Activated T-helper 17 cell treated with anti-CD3 and anti-CD28 coated beads, Interleukin-2, amount 50 U/mL, for 72 hours (primary cell): ENCODE results near the gene CCNK. TPM values are rescaled to one million over a fixed set of nuclear protein-coding genes. Genes with fewer than 3 reads are reported as not detected.

Source experiments
- ATAC-seq: fragments of 150-1000 bp; cut with Tn5 transposase; replicated peaks from 2 replicates; pipeline ENCODE4 v1.10.0; 2021; ENCODE audit warnings: mild to moderate bottlenecking, moderate library complexity
- H3K27ac Mint-ChIP-seq: one replicate; pipeline ENCODE4 v1.8.0; 2022; ENCODE audit warnings: mixed read lengths
- H3K27me3 Mint-ChIP-seq: one replicate; pipeline ENCODE4 v1.8.0; 2022; ENCODE audit warnings: mixed read lengths
- H3K36me3 Mint-ChIP-seq: one replicate; pipeline ENCODE4 v1.8.0; 2022; ENCODE audit warnings: low read depth, mild to moderate bottlenecking, mixed read lengths
- H3K4me1 Mint-ChIP-seq: one replicate; pipeline ENCODE4 v1.8.0; 2022; ENCODE audit warnings: mixed read lengths
- H3K4me3 Mint-ChIP-seq: one replicate; pipeline ENCODE4 v1.8.0; 2022; ENCODE audit warnings: mild to moderate bottlenecking, mixed read lengths
- H3K9me3 Mint-ChIP-seq: one replicate; pipeline ENCODE4 v1.8.0; 2022; ENCODE audit warnings: mixed read lengths
- total RNA-seq, 2 donors: library from RNA; stranded (reverse); gene quantifications; one replicate each; pipeline ENCODE4 v1.2.3, GENCODE V29; 2022

Gene CCNK
- total RNA-seq, 2 donors from 2014 or later: 65.7 to 89.0 TPM

DNA sequence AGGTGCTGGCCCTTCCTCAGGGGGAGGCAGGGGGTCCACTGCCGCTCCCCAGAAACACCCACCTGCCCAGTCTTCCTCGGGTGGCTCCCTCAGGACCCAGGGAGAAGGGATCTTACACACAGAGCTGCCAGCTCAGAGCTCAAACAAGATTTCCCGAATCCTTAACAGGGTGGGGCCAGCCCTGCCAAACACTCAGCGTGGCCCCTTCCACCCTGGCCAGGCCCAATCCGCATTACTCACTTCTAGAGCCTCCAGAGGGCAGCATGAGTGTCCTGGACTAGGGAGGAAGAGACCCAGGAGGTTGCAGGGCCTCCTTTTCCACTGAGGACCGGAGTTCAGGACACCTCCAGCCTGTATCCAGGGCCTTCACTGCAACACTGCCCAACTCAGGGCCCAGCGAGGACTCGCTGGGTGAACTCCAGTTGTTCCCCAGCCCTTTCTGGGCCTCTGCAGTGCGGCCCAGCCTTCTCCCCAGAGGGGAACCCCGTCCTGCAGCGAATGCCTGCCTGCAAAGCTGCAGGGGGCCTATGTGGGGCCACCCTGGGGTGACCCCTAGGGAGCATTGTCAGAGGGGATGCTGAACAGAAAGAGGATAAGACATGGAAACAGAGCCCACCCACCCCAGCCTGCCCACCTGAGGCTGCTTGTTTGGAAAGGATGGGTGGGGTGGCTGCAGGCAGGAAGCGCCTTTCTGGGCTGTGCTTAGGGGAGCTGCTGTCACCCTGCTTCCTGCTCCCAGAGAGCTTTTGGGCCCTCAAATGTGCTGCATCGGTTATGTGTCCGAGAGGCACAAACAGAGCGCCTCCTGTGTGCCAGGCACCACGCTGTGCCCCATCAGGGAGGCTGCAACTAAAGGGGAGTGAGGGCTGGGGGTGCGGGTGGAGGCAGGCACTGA, 43.8 kb downstream of the CCNK start:
- H3K27ac Mint-ChIP-seq: peak overlapping the region; percentile 77
- H3K4me1 Mint-ChIP-seq: peaks cover 7% of the 10 kb centered on the region
- ATAC-seq: peak; percentile 48
- peak overlapping the region; percentile 38 for H3K4me3 Mint-ChIP-seq
- H3K36me3 Mint-ChIP-seq: no peaks in the 10 kb centered on the region
- no peaks in the 10 kb centered on the region for H3K27me3 Mint-ChIP-seq
- no peaks in the 10 kb centered on the region for H3K9me3 Mint-ChIP-seq

DNA sequence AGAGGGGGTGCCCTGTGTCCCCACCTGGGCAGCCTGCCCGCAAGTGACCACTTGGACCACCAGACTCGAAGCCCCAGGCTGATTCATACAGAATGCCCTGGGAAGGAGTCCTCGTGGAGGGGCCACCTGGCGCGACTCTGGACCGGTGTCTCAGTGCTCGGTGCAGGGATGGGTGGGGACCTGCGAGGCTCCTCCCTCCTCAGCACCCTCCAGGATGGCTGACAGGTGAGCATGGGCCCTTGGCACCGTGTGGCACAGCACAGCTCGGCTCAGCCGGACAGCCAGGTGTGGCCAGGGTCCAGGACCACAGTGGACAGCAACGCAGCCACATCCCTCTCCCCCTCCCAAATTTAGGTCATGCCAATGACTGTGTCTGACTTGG, 44.5 kb downstream of the CCNK start:
- Mint-ChIP-seq H3K4me3 (no peak overlapping the region), H3K4me1 (peaks cover 7% of the 10 kb centered on the region), H3K9me3 (no peaks in the 10 kb centered on the region), H3K36me3 (no peaks in the 10 kb centered on the region), H3K27ac (no peak overlapping the region), H3K27me3 (no peaks in the 10 kb centered on the region)
- no peak for ATAC-seq

DNA sequence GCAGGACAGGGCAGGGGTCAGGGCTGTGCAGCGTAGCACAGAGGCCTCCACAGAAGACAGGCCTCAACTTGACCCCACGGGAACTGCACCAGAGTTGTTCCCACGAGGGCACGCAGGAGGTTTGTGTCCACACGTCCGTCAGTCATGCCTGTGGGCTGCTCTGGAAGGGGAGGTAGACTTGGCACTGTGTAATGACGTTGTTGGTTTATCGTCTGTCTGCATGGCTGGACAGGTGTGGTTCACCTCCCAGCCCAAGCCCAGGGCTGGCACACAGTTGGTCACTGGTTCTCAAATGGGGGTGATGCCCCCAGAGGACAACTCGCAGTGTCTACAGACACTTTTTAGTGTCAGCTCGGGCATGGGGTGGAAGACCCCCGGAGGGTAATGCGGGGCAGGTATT, 45.8 kb downstream of the CCNK start:
- H3K36me3 Mint-ChIP-seq: no peaks in the 10 kb centered on the region
- H3K4me1 Mint-ChIP-seq: peaks cover 7% of the 10 kb centered on the region
- no peak overlapping the region for H3K27ac Mint-ChIP-seq
- no peaks in the 10 kb centered on the region for H3K9me3 Mint-ChIP-seq
- ATAC-seq: no peak
- H3K27me3 Mint-ChIP-seq: no peaks in the 10 kb centered on the region
- H3K4me3 Mint-ChIP-seq: no peak overlapping the region

DNA sequence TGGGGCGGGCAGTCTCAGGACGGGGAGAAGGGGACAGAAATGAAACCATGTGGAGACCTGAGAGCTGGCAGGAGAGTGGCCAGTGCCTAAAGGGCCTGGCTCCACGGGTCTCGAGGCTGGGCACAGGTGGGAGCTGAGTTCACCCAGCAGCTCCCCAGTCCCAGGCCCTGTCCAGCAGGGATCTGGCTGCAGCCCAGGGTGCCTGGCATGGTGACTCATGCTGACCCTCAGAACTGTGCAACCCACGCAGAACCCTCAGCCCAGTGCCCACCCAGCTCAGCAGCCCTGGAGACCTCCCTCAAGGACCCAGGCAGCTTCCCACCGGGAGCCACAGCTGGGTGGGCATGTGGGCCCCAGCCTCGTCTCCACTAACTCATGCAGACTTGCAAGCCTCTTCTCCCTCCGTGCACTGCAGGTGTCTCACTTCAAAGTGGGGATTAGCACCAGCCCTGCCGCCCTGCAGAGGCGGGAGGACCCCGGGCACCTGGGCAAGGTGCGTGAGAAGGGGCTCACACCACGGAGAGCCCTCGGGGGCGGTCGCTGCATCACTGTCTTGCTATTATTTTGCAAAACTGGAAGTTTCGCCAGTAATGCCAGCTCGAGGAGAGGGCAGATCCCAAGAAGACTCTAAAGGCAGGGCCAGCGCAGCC, 46.3 kb downstream of the CCNK start:
- no peaks in the 10 kb centered on the region for H3K9me3 Mint-ChIP-seq
- H3K4me3 Mint-ChIP-seq: no peak overlapping the region
- H3K27me3 Mint-ChIP-seq: no peaks in the 10 kb centered on the region
- no peak for ATAC-seq
- peaks cover 7% of the 10 kb centered on the region for H3K4me1 Mint-ChIP-seq
- H3K36me3 Mint-ChIP-seq: no peaks in the 10 kb centered on the region
- no peak overlapping the region for H3K27ac Mint-ChIP-seq

DNA sequence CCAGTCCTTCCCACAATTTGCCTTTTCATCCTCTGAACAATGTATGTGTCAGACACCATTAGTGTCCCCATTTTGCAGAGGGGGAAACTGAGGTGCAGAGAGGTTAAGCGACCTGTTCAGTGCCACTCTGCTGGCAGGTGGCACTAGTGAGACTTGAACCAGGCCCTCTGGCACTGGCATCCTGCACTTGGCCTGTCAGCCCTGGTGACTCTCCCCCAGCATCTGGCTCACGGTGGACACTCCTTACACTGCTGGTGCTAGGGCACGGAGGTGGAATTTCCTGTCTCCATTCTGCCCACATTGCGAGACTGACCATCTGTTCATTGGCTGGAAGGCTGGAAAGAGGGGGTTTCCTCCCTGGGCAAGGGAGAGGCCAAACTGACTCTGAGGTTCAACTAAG, 48.7 kb downstream of the CCNK start:
- Mint-ChIP-seq H3K27ac (no peak overlapping the region), H3K9me3 (no peaks in the 10 kb centered on the region), H3K27me3 (no peaks in the 10 kb centered on the region), H3K4me1 (peaks cover 6% of the 10 kb centered on the region), H3K4me3 (no peak overlapping the region), H3K36me3 (no peaks in the 10 kb centered on the region)
- no peak for ATAC-seq

DNA sequence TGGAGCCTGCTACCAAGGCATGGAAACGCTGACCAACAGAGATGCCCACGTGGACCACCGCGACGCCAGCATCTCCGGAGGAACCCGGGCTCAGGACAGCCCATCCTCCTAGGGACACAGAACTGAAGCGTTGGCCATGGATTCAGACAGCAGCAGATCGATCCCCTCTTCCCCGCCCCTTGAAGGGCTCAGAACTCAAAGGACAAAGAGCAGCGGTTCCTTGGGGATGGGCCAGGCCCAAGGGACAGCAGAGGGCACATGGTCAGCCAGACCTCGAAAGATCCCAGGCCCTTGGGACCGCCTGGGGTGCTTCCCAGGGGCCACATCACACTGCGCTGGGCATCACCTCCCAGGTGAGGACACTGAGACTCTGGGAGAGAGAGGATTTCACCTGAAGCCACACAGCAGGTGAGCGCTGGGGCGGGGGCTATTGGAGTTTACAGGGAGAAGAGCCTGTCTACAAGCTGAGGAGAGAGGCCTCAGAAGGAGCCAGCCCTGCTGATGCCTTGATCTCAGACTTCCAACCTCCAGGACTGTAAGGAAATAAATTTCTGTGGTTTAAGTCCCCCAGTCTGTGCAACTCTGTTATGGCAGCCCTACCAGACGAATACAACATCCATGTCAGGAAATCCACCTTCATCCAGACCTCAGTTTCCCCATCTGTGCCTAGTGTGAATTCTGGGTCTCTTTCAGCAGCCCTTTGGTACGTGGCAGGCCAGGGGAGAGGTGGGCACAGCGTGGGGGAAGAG, 49.4 kb downstream of the CCNK start:
- no peaks in the 10 kb centered on the region for H3K4me1 Mint-ChIP-seq
- no peaks in the 10 kb centered on the region for H3K36me3 Mint-ChIP-seq
- no peaks in the 10 kb centered on the region for H3K9me3 Mint-ChIP-seq
- H3K27me3 Mint-ChIP-seq: no peaks in the 10 kb centered on the region
- H3K4me3 Mint-ChIP-seq: no peak overlapping the region
- no peak overlapping the region for H3K27ac Mint-ChIP-seq
- ATAC-seq: no peak

DNA sequence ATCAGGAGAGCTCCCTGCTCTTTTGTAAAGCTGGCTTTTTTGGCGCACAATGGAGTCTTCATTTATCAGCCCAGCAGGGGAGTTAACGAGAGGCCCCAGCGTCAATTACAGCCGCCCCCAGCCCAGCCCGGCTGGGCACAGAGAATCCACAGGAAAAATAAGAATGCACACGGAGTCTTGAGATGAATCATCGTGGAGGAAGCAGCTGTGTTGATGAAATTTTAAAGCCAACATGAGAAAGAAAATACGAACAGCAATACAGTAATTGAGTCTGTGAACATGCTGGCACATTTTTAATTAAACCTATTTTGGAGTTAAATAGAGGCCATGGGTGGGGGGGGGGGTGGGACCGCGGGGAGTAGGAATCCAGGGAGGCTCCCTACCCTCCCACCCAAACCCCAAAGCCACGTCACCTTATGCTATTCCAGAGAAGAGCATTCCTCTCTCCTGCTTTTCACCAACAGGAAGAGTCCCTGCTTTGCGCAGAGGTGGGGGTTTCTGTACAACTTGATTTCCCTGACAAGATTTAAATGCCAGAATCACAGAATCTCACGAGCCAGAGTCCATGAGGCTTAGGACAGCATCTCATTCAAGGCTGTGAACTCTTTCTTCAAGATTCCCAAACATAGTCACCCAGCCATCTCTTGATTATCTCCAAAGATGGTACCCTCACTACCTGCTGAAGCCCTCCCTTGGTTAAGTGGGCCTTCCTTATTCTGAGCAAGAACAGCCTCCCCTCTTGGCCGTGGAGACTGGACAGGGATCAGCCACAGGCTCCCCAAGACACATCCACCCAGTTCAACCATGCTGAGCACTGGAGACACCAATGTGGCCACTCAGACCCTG, 50.3 kb downstream of the CCNK start:
- Mint-ChIP-seq H3K9me3 (no peaks in the 10 kb centered on the region), H3K27ac (no peak overlapping the region), H3K4me1 (no peaks in the 10 kb centered on the region), H3K36me3 (no peaks in the 10 kb centered on the region), H3K4me3 (no peak overlapping the region), H3K27me3 (no peaks in the 10 kb centered on the region)
- no peak for ATAC-seq

DNA sequence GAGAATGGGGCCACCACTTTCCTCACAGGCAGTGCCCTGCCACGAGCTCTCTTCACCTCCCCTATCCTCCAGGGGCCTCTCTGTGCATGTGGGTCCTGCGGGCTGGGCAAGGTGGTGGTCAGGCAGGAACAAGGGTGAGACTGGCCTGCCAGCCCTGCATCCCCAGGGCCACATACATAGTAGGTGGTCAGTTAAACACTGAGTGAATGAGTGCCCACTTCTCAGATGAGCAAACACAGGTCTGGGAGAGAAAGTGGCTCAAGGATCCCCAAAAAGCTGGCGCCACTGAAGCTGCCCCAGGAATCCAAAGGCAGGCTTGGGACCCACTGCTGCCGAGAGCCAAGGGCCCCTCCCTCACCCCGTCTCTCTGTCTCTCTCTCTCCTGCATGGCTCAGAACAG, 51.1 kb downstream of the CCNK start:
- Mint-ChIP-seq H3K4me1 (no peaks in the 10 kb centered on the region), H3K27me3 (no peaks in the 10 kb centered on the region), H3K27ac (no peak overlapping the region), H3K36me3 (no peaks in the 10 kb centered on the region), H3K9me3 (no peaks in the 10 kb centered on the region), H3K4me3 (no peak overlapping the region)
- no peak for ATAC-seq

DNA sequence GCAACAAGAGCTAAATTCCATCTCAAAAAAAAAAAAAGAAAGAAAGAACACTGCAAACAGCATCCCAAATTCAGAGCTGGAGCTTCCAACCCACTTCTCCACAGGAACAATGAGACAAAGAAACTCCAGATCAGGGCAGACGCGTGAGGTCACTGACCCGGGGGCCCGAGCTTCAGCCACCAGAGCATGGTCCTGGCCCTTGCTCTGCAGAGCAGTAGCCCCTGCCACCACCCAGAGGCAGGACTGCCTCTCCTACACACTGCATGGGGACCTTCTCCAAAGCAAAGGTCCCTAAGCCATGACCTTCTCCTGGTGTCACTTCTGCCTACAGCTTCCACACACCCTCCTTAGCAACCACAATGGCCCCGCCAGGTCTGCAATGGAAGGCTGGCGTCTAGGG, 53.1 kb downstream of the CCNK start:
- Mint-ChIP-seq H3K4me3 (no peak overlapping the region), H3K27ac (no peak overlapping the region), H3K9me3 (no peaks in the 10 kb centered on the region), H3K36me3 (no peaks in the 10 kb centered on the region), H3K4me1 (no peaks in the 10 kb centered on the region), H3K27me3 (no peaks in the 10 kb centered on the region)
- no peak for ATAC-seq

DNA sequence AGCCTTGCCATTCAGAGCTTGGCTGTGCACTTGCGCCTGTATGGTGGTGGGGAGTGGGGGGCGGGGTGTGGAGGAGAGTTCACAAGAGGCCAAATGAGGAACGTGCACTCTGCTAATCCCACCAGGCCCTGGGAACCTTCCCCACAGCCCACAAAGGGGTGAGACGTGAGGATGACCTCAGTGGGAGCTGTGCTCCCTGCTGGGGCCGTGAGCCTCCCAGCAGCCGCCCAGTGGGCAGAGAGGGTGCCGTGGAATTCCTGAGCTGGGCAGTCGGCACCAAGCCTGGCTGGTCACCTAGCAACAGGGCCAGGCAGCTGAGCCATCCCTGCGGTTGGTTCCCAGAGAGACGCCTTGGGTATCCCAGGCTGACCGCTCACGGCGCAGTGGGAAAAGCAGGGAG, 53.7 kb downstream of the CCNK start:
- no peaks in the 10 kb centered on the region for H3K27me3 Mint-ChIP-seq
- ATAC-seq: no peak
- no peaks in the 10 kb centered on the region for H3K9me3 Mint-ChIP-seq
- no peaks in the 10 kb centered on the region for H3K4me1 Mint-ChIP-seq
- no peak overlapping the region for H3K27ac Mint-ChIP-seq
- no peaks in the 10 kb centered on the region for H3K36me3 Mint-ChIP-seq
- no peak overlapping the region for H3K4me3 Mint-ChIP-seq

DNA sequence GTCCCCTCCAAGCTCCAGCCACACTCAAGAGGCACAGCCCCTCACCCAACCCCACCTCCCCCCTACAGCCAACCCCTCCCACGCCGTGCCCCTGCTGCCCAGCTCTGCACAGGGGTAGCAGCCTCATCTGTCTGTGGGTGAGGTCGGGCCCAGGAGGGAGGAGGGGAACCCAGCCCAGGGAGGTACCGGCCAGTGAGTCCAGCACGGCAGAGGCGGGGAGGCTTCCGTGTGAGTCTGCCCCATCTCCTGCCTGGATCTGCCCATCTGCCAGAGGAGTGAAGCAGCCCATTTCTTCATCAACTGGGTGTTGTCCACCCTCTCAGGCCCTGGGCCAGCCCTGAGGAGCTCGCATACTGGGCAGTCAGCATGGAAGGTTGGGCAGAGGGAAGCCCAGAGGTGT, 54.2 kb downstream of the CCNK start:
- Mint-ChIP-seq H3K36me3 (no peaks in the 10 kb centered on the region), H3K4me1 (no peaks in the 10 kb centered on the region), H3K27me3 (no peaks in the 10 kb centered on the region), H3K9me3 (no peaks in the 10 kb centered on the region), H3K4me3 (no peak overlapping the region), H3K27ac (no peak overlapping the region)
- ATAC-seq: no peak

DNA sequence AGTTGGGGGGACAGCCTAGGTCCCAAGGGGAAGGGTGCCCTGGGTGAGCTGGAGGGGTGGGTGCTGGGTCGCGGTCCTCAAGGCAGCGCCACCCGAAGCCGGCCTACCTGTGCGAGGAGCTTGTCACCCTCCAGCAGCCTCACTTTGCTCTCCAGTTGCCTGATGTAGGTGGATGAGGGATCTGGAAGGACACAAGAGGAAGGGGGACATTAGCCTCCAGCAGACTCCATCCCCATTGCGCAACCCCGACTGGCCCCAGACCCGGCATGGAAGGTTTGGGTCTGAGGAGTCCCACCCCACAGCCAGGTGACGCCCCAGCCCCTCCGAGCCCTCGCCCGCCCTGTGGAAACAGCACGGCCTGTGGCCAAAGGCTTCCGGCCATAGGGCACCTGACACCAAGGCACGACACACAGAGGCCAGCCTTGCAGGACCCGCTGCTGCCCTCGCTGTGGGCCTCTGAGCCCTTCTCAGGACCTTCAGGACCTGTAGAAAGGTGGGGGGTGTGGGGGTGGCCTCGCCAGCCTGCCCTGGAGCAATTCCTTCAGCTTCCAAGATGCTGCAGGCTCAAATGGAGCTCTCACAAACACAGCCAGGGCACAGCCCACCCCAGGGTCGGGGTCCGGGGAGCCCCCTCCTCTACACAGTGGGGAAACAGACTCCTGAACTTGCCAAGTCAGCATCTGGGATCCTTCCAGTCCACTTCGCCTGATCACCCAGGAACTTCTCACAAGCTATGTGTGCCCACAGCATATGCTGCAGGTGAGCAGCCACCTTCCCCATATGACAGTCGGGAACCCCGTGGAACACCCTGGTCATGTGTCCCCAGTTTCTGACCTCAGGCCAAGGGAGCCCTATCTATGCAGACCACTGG, 54.9 kb downstream of the CCNK start:
- H3K27ac Mint-ChIP-seq: no peak overlapping the region
- no peak overlapping the region for H3K4me3 Mint-ChIP-seq
- no peak for ATAC-seq
- H3K4me1 Mint-ChIP-seq: no peaks in the 10 kb centered on the region
- no peaks in the 10 kb centered on the region for H3K27me3 Mint-ChIP-seq
- no peaks in the 10 kb centered on the region for H3K36me3 Mint-ChIP-seq
- no peaks in the 10 kb centered on the region for H3K9me3 Mint-ChIP-seq

DNA sequence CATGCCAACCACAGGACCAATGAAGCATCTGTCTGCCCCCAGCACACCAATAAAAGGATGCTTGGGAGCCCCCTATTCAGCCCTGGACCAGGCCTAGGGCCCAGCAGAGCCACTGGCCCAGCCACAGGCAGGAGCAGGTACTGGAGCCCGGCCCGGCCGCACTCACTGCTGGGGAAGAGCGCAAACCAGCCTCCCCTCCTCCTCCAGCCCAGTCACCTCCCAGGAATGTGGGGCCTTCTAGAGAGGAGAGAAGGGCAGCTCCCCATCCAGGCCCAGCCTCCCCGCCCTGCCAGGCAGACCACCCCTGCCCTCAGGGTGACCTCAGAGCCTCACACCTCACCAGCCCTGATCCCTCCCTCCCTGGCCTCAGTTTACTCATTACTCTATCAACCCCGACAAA, 56.2 kb downstream of the CCNK start:
- no peak overlapping the region for H3K4me3 Mint-ChIP-seq
- H3K9me3 Mint-ChIP-seq: no peaks in the 10 kb centered on the region
- H3K27me3 Mint-ChIP-seq: no peaks in the 10 kb centered on the region
- H3K27ac Mint-ChIP-seq: no peak overlapping the region
- no peaks in the 10 kb centered on the region for H3K36me3 Mint-ChIP-seq
- ATAC-seq: no peak
- no peaks in the 10 kb centered on the region for H3K4me1 Mint-ChIP-seq
